ENCODE data around the gene GLE1. TPM values are rescaled to one million over a fixed set of nuclear protein-coding genes. Genes with fewer than 3 reads are reported as not detected.

Gene GLE1
- total and polyA plus RNA-seq, 2 donors (not counting 3 experiments of a cell fraction or from before 2014, with no cell fraction given) = 13.0 to 22.6 TPM

DNA sequence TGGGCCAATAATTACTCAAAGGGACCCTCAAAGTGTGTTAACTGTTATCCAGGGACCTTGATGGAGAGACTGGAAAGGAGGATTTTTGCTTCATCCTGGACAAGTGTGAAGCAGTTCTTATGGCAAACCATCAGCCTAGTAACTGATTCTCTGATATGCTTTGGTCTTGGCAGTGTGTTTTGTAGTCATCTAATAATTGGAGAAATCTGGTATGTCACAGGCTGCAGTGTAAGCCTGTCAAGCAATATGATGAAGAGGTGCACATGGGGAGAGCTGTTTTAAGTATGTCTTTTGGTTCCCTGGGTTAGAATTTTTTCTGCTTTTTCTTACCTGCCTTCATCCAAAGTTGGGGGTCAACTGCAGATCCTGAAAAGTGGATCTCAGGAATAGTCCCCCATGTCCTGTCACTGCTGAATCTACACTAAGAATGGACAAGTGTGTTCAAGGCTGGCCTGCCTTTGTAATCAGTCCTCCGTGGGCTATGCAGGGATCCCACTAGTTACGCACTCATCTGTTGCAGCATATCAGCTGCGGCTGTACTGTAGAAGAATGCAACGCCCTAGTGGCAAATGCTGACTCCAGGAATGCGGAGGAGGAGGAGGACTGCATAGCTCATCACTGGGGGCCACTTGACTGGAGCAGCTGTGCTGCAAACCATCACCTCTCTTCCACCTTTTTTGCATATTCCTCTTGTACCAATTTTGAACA lies 49.8 kb downstream of the GLE1 start:
- peak; percentile 64 for DNase-seq (ENCODE audit: low read depth, low spot score)

More for the DNA sequence above, 49.8 kb downstream of the GLE1 start:
- Histone ChIP-seq H3K4me3 (replicated peaks in 1 of 3; ENCODE audit: insufficient read depth in 1 of 3, low read depth in 1 of 3, low read length in 3 of 3) (peak overlapping the region; percentile 8 to 99 (median 78)), H3K27me3 (ENCODE audit: control insufficient read depth in 2 of 2, insufficient read depth in 2 of 2, low read length in 2 of 2) (no peaks in the 10 kb centered on the region), H2AFZ (ENCODE audit: low read depth, low read length) (no peak overlapping the region), H3K9ac (replicated peaks; ENCODE audit: extremely low read depth, insufficient read depth, low read length) (peak overlapping the region; percentile 95), H3K4me2 (ENCODE audit: insufficient read depth, low read length) (peak overlapping the region; percentile 98), H3K27ac (ENCODE audit: insufficient read depth, low read depth, low read length) (peak overlapping the region; percentile 46), H3K79me2 (ENCODE audit: control insufficient read depth, insufficient read depth, low read length) (peaks cover 55% of the 10 kb centered on the region), H3K9me1 (replicated peaks; ENCODE audit: control insufficient read depth, extremely low read depth, insufficient read depth, low read length) (no peaks in the 10 kb centered on the region), H3K4me1 (ENCODE audit: control insufficient read depth, extremely low read depth, insufficient read depth, low read length) (peaks cover 68% of the 10 kb centered on the region), H3K36me3 (ENCODE audit: control insufficient read depth in 2 of 2, extremely low read depth in 1 of 2, insufficient read depth in 2 of 2, low read length in 2 of 2) (no peaks in the 10 kb centered on the region), H3K9me3 (replicated peaks; ENCODE audit: control insufficient read depth, insufficient read depth, low read length) (no peaks in the 10 kb centered on the region), H4K20me1 (replicated peaks; ENCODE audit: control insufficient read depth, extremely low read depth, insufficient read depth, low read length) (peaks cover 3% of the 10 kb centered on the region)
- intact Hi-C loops (cut with micrococcal nuclease) = loop anchor here (5.0 to 10.0 kb wide), 4 partner anchors 117 to 260 kb away; partner anchors contain the start of gene SET
- POLR2A ChIA-PET = interaction anchor here (0.7 to 1.5 kb wide), 4 partner anchors 17 to 60 kb away, joined by 3 to 11 read pairs (median 6); no protein-coding TSS in a partner anchor
- CTCF ChIA-PET = interaction anchor here (1.1 to 2.8 kb wide), 3 partner anchors 12 to 115 kb away, joined by 3 to 12 read pairs (median 4); no protein-coding TSS in a partner anchor
- peak; percentile 69 for FAIRE-seq
- BruUV-seq (replicated peaks) = no TSS peak
- TF ChIP-seq POLR2A (IDR thresholded peaks at IDR 0.05; ENCODE audit: low read depth, low read length) = peak; percentile 29
- TF ChIP-seq FOS (IDR thresholded peaks at IDR 0.05; ENCODE audit: borderline replicate concordance, insufficient read depth, low read length) = no peak
- no peak for TF ChIP-seq MYC (IDR thresholded peaks at IDR 0.05; ENCODE audit: low read depth, low read length)
- TF ChIP-seq, protein P1, sequence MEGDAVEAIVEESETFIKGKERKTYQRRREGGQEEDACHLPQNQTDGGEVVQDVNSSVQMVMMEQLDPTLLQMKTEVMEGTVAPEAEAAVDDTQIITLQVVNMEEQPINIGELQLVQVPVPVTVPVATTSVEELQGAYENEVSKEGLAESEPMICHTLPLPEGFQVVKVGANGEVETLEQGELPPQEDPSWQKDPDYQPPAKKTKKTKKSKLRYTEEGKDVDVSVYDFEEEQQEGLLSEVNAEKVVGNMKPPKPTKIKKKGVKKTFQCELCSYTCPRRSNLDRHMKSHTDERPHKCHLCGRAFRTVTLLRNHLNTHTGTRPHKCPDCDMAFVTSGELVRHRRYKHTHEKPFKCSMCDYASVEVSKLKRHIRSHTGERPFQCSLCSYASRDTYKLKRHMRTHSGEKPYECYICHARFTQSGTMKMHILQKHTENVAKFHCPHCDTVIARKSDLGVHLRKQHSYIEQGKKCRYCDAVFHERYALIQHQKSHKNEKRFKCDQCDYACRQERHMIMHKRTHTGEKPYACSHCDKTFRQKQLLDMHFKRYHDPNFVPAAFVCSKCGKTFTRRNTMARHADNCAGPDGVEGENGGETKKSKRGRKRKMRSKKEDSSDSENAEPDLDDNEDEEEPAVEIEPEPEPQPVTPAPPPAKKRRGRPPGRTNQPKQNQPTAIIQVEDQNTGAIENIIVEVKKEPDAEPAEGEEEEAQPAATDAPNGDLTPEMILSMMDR (IDR thresholded peaks at IDR 0.05; ENCODE audit: extremely low read depth in 1 of 2, insufficient read depth in 1 of 2, low read depth in 1 of 2, low read length in 2 of 2) = no peak
- TF ChIP-seq POLR2AphosphoS5 (IDR thresholded peaks at IDR 0.05; ENCODE audit: insufficient read depth, low read depth, low read length) = peak; percentile 41
- dilution Hi-C loops (cut with MboI; ENCODE audit: extremely low pct_ligation_motif_present, low sequenced_read_pairs) = no loop called here

Data from endothelial cell of umbilical vein (primary cell).